HEK293 (cell line): ENCODE data around the gene IL17F.

ENCODE experiments used
- ZIC2 ChIP-seq: fragments of 450-650 bp; formaldehyde crosslinking; IDR thresholded peaks from 2 replicates; pipeline ENCODE4 v1.5.1; 2016; ENCODE audit warnings: missing biosample characterization, missing genetic modification characterization
- ZNF146 ChIP-seq: fragments of 450-650 bp; formaldehyde crosslinking; IDR thresholded peaks from 2 replicates; pipeline ENCODE4 v1.5.1; 2016; ENCODE audit warnings: missing biosample characterization, missing genetic modification characterization
- ZNF223 ChIP-seq: fragments of 450-650 bp; formaldehyde crosslinking; IDR thresholded peaks from 2 replicates; pipeline ENCODE4 v1.5.1; 2016; ENCODE audit warnings: missing biosample characterization, missing genetic modification characterization
- ZNF529 ChIP-seq: fragments of 450-650 bp; formaldehyde crosslinking; IDR thresholded peaks from 2 replicates; pipeline ENCODE4 v1.5.1; 2017; ENCODE audit warnings: missing genetic modification characterization, missing biosample characterization; ENCODE audit not compliant: insufficient replicate concordance
- ZNF561 ChIP-seq: fragments of 450-650 bp; IDR thresholded peaks from 2 replicates; pipeline ENCODE4 v1.5.1; 2018; ENCODE audit warnings: missing biosample characterization, missing genetic modification characterization, borderline replicate concordance
- ZNF792 ChIP-seq: fragments of 450-650 bp; formaldehyde crosslinking; IDR thresholded peaks from 2 replicates; pipeline ENCODE4 v1.5.1; 2016; ENCODE audit warnings: missing biosample characterization, missing genetic modification characterization
- TF ChIP-seq, protein P1 (sequence below): fragments of 450-650 bp; formaldehyde crosslinking; IDR thresholded peaks from 2 replicates; pipeline ENCODE4 v1.5.1; 2017; ENCODE audit warnings: missing biosample characterization, mild to moderate bottlenecking, missing genetic modification characterization, moderate library complexity
- TF ChIP-seq, protein P2 (sequence below): fragments of 450-650 bp; formaldehyde crosslinking; IDR thresholded peaks from 2 replicates; pipeline ENCODE4 v1.5.1; 2016; ENCODE audit warnings: missing biosample characterization, missing genetic modification characterization, borderline replicate concordance
- TF ChIP-seq, protein P3 (sequence below): fragments of 450-650 bp; formaldehyde crosslinking; IDR thresholded peaks from 2 replicates; pipeline ENCODE4 v1.5.1; 2016; ENCODE audit warnings: missing biosample characterization, missing genetic modification characterization
- TF ChIP-seq, protein P4 (sequence below): fragments of 450-650 bp; formaldehyde crosslinking; IDR thresholded peaks from 2 replicates; pipeline ENCODE4 v1.5.1; 2016; ENCODE audit warnings: missing biosample characterization, missing genetic modification characterization

DNA sequence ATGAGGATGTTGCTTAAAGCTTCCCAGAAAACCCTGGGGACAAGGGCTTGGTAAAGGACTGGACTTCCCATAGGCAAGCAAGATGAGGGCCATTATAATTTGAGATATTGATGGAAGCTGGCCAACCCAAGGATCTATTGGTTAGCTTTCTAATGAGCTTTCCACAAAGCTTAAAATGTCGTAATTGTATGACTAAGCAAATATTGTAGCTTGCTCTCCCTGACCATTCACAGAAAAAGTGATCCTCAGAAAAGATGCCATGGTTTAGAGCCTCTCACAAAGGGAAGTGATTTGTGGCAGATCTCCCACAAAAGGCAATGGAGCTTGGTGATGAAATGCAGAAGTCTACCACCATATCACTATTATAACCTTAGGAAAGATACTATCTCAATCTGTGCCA lies 13.6 kb downstream of the IL17F start:
- TF ChIP-seq, protein P1, sequence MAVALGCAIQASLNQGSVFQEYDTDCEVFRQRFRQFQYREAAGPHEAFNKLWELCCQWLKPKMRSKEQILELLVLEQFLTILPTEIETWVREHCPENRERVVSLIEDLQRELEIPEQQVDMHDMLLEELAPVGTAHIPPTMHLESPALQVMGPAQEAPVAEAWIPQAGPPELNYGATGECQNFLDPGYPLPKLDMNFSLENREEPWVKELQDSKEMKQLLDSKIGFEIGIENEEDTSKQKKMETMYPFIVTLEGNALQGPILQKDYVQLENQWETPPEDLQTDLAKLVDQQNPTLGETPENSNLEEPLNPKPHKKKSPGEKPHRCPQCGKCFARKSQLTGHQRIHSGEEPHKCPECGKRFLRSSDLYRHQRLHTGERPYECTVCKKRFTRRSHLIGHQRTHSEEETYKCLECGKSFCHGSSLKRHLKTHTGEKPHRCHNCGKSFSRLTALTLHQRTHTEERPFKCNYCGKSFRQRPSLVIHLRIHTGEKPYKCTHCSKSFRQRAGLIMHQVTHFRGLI (tag by site-specific recombination), result no peak
- TF ChIP-seq, protein P2, sequence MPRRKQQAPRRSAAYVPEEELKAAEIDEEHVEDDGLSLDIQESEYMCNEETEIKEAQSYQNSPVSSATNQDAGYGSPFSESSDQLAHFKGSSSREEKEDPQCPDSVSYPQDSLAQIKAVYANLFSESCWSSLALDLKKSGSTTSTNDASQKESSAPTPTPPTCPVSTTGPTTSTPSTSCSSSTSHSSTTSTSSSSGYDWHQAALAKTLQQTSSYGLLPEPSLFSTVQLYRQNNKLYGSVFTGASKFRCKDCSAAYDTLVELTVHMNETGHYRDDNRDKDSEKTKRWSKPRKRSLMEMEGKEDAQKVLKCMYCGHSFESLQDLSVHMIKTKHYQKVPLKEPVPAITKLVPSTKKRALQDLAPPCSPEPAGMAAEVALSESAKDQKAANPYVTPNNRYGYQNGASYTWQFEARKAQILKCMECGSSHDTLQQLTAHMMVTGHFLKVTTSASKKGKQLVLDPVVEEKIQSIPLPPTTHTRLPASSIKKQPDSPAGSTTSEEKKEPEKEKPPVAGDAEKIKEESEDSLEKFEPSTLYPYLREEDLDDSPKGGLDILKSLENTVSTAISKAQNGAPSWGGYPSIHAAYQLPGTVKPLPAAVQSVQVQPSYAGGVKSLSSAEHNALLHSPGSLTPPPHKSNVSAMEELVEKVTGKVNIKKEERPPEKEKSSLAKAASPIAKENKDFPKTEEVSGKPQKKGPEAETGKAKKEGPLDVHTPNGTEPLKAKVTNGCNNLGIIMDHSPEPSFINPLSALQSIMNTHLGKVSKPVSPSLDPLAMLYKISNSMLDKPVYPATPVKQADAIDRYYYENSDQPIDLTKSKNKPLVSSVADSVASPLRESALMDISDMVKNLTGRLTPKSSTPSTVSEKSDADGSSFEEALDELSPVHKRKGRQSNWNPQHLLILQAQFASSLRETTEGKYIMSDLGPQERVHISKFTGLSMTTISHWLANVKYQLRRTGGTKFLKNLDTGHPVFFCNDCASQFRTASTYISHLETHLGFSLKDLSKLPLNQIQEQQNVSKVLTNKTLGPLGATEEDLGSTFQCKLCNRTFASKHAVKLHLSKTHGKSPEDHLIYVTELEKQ (tag by site-specific recombination), result no peak
- TF ChIP-seq, protein P3, sequence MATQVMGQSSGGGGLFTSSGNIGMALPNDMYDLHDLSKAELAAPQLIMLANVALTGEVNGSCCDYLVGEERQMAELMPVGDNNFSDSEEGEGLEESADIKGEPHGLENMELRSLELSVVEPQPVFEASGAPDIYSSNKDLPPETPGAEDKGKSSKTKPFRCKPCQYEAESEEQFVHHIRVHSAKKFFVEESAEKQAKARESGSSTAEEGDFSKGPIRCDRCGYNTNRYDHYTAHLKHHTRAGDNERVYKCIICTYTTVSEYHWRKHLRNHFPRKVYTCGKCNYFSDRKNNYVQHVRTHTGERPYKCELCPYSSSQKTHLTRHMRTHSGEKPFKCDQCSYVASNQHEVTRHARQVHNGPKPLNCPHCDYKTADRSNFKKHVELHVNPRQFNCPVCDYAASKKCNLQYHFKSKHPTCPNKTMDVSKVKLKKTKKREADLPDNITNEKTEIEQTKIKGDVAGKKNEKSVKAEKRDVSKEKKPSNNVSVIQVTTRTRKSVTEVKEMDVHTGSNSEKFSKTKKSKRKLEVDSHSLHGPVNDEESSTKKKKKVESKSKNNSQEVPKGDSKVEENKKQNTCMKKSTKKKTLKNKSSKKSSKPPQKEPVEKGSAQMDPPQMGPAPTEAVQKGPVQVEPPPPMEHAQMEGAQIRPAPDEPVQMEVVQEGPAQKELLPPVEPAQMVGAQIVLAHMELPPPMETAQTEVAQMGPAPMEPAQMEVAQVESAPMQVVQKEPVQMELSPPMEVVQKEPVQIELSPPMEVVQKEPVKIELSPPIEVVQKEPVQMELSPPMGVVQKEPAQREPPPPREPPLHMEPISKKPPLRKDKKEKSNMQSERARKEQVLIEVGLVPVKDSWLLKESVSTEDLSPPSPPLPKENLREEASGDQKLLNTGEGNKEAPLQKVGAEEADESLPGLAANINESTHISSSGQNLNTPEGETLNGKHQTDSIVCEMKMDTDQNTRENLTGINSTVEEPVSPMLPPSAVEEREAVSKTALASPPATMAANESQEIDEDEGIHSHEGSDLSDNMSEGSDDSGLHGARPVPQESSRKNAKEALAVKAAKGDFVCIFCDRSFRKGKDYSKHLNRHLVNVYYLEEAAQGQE (tag by site-specific recombination), result no peak
- no peak for TF ChIP-seq ZNF223 (tag by site-specific recombination)
- TF ChIP-seq, protein P4, sequence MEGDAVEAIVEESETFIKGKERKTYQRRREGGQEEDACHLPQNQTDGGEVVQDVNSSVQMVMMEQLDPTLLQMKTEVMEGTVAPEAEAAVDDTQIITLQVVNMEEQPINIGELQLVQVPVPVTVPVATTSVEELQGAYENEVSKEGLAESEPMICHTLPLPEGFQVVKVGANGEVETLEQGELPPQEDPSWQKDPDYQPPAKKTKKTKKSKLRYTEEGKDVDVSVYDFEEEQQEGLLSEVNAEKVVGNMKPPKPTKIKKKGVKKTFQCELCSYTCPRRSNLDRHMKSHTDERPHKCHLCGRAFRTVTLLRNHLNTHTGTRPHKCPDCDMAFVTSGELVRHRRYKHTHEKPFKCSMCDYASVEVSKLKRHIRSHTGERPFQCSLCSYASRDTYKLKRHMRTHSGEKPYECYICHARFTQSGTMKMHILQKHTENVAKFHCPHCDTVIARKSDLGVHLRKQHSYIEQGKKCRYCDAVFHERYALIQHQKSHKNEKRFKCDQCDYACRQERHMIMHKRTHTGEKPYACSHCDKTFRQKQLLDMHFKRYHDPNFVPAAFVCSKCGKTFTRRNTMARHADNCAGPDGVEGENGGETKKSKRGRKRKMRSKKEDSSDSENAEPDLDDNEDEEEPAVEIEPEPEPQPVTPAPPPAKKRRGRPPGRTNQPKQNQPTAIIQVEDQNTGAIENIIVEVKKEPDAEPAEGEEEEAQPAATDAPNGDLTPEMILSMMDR (tag by site-specific recombination), result no peak
- TF ChIP-seq ZIC2, result no peak
- TF ChIP-seq ZNF529 (tag by site-specific recombination), result no peak
- no peak for TF ChIP-seq ZNF792 (tag by site-specific recombination)
- TF ChIP-seq ZNF146 (tag by site-specific recombination), result no peak
- no peak for TF ChIP-seq ZNF561 (tag by site-specific recombination)
